NCI-H82 treated with DMSO at 0.1 percent for 48 hours (cell line): ENCODE data around the gene DLEC1.
A peak's percentile ranks its signal among the peaks of the same experiment; 100 is the strongest.
"Not testable (repeated sequence)": the region's sequence is repeated elsewhere in the genome, so short reads cannot be mapped to it uniquely, and the experiment has no call there.

Experiments used
- DNase-seq: peaks from one replicate; lab custom pipeline; 2025; ENCODE audit not compliant: unreplicated experiment; lab: John Stamatoyannopoulos, UW

DLEC1 gene

DNA sequence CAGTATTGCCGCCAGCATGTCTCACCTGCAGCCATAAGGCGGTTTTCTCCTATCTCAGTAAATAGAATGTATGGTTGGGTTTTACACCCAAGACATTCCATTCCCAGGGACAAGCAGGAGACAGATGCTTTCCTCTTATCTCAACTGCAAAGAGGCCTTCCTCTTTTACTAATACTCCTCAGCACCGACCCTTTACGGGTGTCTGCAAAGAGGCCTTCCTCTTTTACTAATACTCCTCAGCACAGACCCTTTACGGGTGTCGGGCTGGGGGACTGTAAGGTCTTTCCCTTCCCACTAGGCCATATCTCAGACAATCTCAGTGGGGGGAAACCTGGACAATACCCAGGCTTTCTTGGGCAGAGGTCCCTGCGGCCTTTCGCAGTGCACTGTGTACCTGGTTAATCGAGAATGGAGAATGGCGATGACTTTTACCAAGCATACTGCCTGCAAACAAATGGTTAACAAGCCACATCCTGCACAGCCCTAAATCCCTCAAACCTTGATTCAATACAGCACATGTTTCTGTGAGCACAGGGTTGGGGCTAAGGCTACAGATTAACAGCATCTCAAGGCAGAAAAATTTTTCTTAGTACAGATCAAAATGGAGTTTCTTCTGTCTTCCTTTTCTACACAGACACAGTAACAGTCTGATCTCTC lies 96.7 kb downstream of the DLEC1 start:
- not testable (repeated sequence) for DNase-seq

DNA sequence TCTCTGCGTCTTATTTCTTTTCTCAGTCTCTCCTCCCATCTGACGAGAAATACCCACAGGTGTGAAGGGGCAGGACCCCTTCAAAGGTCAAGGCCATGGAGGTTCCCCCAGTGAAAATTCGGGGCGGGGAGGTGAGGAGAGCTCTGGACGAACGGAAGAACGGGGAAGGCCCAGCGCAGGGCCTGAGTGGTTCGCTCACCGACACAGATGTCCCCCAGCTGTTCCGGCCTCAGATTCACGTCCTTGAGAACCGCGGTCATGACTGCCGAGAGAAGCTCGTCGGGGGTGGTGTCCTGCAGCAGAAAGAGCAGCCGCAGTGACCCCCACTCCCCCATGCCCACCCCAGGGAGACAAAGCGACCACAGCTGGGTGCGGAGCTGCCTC lies 97.4 kb downstream of the DLEC1 start:
- DNase-seq: no peak

DNA sequence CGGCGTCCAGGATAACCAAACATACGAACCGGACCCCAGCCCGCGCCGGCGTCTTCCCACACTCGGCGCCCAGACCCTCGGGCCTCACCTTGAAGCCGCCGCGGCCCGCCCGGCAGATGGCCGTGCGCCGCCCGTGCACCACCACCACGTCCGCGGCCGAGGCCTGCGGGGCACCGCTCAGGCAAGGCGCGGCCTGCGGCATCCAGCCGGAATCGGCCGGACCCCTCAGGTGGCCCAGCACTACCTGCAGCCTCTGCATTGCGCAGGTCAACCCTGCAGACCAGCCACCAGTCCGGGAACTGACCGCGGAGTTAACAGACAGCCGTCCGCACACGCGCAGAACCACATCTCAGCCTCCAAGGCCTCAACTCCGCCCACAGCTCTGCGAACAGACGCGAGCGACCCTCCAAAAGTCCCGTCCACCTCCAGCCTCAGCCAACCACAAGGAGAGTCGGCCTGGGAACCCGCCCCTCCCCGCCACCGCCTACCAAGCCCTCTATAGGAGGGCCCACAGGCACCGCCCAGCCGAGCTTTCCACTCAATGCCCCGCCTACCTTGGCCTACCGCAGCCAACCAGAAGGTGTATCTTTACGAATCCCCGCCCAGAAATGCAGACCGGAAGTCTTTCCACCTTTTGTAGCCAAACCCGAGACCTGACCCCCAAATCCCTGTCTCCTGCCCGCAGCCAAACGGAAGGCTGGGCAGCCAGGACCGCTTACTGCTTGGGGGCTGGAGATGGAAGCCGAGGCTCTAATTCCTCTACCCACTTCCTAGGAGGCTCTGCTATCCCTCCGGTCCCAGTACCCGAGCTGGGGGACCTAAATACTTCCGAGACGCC lies 98.0 kb downstream of the DLEC1 start, which contains the start of gene ACAA1:
TSS of gene ACAA1 (minus strand) at position 351 of the 838 bp plus-strand sequence. CDS start at position 259, 92 bp downstream.
- DNase-seq: peak; percentile 95

DNA sequence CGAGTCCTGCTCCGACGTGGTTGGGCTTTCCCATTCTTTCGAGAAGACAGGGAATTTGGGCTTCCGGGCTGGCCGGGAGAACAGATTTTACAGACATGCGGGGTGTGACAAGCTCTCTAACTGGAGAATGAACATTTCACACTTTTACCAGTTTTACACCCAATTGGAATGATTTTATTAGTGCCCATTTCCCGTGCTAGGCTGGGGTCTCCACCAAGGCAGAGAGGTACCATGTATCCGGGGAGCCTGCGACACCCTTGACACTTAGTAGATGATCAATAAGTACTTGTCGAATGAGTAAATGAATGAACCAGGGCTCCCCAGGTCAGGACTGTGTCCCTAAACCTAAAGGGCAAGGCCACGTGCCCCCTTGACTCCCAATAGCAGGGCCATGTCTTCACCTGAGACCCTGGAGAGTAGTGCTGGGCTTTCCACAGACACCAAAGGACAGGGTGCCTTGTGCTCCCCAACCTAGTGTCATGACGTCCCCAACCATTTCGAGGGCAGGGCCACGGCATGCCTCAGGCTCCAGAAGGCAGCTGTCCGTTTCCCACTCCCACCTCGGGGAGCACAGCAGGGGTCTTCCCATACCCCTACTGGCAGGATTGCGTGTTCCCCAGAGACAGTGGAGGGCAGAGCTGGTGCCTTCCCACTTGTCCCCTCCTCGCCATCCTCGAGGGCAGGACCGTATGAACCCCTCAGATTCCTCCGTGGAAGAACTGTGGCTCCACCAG lies 98.8 kb downstream of the DLEC1 start:
- DNase-seq: no peak

DNA sequence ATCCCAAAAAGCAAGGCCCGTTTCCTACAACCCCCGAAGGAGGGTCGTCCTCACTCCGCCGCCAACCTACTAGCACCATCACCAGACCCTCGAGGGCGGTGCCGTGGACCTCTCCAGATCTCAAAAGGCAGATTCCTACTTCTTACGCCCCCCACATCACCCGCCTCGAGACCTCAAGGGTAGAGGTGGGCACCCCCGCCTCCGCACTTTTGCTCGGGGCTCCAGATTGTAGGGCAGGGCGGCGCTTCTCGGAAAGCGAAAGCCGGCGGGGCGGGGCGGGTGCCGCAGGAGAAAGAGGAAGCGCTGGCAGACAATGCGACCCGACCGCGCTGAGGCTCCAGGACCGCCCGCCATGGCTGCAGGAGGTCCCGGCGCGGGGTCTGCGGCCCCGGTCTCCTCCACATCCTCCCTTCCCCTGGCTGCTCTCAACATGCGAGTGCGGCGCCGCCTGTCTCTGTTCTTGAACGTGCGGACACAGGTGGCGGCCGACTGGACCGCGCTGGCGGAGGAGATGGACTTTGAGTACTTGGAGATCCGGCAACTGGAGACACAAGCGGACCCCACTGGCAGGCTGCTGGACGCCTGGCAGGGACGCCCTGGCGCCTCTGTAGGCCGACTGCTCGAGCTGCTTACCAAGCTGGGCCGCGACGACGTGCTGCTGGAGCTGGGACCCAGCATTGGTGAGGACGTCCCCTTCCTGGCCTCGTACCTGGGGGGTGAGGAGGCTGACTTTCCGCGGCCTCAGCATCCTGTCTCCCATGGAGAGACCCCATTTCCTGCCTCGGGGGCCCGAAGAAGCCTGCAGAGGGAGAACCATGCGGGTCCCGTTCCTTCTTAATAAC lies 99.6 kb downstream of the DLEC1 start, which contains the start of gene MYD88:
TSS of gene MYD88 (plus strand) at position 313 of the 842 bp plus-strand sequence. CDS start at position 353, 40 bp downstream.
- DNase-seq: no peak

DNA sequence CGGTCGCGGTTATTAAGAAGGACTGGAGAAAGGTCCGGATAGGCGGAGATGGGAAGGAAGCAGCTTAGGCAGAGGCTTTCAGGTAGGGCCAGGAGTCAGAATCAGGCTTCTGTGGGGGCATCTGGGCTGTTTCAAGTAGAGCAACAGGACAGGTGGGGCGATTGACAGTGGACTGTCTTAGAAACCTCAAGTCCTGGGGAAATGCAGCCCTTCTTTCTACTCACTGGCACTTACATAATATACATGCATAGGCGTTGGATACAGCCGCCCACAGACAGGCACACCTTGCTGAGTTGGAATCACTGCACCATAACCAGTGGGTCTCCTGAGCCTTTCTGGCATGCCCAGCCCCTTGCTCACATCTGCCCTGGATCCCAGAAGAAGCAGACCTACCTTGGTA lies 100.2 kb downstream of the DLEC1 start:
- no peak for DNase-seq

- DNase-seq: no peak
These were observed 100.6 kb downstream of the DLEC1 start for GRCh38 chr3:38139652-38140051.

- no peak for DNase-seq
These were observed 101.5 kb downstream of the DLEC1 start for GRCh38 chr3:38140326-38141172.

DNA sequence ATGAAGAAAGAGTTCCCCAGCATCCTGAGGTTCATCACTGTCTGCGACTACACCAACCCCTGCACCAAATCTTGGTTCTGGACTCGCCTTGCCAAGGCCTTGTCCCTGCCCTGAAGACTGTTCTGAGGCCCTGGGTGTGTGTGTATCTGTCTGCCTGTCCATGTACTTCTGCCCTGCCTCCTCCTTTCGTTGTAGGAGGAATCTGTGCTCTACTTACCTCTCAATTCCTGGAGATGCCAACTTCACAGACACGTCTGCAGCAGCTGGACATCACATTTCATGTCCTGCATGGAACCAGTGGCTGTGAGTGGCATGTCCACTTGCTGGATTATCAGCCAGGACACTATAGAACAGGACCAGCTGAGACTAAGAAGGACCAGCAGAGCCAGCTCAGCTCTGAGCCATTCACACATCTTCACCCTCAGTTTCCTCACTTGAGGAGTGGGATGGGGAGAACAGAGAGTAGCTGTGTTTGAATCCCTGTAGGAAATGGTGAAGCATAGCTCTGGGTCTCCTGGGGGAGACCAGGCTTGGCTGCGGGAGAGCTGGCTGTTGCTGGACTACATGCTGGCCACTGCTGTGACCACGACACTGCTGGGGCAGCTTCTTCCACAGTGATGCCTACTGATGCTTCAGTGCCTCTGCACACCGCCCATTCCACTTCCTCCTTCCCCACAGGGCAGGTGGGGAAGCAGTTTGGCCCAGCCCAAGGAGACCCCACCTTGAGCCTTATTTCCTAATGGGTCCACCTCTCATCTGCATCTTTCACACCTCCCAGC lies 102.4 kb downstream of the DLEC1 start:
- DNase-seq: no peak

GRCh38 chr3:38141952-38142273 lies 102.9 kb downstream of the DLEC1 start:
- no peak for DNase-seq

GRCh38 chr3:38142959-38143358 lies 104.0 kb downstream of the DLEC1 start:
- DNase-seq: no peak

DNA sequence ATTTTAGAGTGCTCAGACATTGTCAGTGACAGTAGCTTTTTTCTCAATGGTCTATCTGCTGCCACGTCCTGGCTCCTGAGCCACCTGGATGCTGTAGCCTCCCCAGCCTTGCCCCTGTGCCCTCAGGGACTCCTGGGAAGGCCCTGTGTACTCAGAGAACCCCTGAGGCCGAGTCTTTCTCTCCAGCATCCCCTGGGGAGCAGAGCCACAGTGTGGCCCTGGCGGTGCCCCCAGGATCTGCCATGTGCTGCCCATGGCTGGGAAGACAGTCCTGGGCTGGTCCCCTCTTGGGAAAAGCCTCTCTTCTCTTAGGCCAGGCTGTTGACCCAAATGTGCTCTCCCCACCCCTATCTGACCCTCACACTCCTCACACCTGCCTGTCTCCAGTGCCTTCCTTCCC lies 104.5 kb downstream of the DLEC1 start:
- DNase-seq: no peak

- DNase-seq: no peak
These were observed 107.5 kb downstream of the DLEC1 start for GRCh38 chr3:38146504-38146903.

GRCh38 chr3:38147421-38147820 lies 108.4 kb downstream of the DLEC1 start:
- DNase-seq: no peak

- no peak for DNase-seq
These were observed 109.4 kb downstream of the DLEC1 start for GRCh38 chr3:38148311-38148882.

GRCh38 chr3:38149708-38150107 lies 110.7 kb downstream of the DLEC1 start:
- DNase-seq: no peak

GRCh38 chr3:38150780-38151528 lies 111.9 kb downstream of the DLEC1 start:
- DNase-seq: no peak

GRCh38 chr3:38151667-38152265 lies 112.8 kb downstream of the DLEC1 start:
- no peak for DNase-seq
